ENCODE results near the gene MEGF11. TPM values are rescaled to one million over a fixed set of nuclear protein-coding genes. Genes with fewer than 3 reads are reported as not detected.

The MEGF11 gene
- total RNA-seq, 1 donor from 2014 or later, result under 0.01 TPM

GRCh38 chr15:65867244-65867643 is 386.3 kb downstream of the MEGF11 start:
- no peak for DNase-seq (ENCODE audit: low read depth in 2 of 2)

DNA sequence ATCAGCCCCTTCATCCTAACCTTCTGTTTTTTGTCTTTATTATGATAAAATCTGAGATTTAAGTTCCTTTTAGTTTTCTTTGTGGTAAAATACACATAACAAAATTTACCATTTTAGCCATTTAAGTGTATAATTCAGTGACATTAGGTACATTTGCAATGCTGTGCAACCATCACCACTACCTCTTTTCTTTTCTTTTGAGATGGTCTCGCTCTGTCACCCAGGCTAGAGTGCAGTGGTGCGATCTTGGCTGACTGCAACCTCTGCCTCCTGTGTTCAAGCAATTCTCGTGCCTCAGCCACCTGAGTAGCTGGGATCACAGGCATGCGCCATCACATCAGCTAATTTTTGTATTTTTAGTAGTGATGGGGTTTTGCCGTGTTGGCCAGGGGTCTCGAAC is 390.4 kb downstream of the MEGF11 start:
- no peak for DNase-seq (ENCODE audit: low read depth in 2 of 2)

DNA sequence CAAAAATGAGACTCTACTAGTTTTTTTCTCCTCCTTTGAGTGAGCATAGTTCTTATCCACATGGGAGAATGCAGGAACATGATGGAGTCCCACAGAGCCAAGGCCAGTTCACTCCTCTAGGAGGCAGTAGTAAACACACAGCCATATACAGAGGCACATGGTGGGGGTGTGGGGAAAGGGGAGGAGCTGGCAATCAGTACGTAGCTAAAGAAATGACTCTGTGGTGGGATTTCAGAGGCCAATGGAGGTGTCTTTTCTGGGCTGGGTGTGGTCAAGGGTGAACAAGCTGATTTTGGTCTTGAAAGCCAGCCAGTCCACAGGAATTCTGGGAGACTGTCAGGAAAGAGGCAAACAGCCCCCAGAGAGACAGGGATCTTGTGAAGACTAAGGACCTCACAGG is 390.9 kb downstream of the MEGF11 start:
- DNase-seq (ENCODE audit: low read depth in 2 of 2), result peak; percentile 70 to 74

- no peak for DNase-seq (ENCODE audit: low read depth in 2 of 2)
These were observed 395.7 kb downstream of the MEGF11 start for GRCh38 chr15:65857718-65858402.

- peak; percentile 61 to 74 for DNase-seq (ENCODE audit: low read depth in 2 of 2)
These were observed 396.6 kb downstream of the MEGF11 start for GRCh38 chr15:65856821-65857455.

DNA sequence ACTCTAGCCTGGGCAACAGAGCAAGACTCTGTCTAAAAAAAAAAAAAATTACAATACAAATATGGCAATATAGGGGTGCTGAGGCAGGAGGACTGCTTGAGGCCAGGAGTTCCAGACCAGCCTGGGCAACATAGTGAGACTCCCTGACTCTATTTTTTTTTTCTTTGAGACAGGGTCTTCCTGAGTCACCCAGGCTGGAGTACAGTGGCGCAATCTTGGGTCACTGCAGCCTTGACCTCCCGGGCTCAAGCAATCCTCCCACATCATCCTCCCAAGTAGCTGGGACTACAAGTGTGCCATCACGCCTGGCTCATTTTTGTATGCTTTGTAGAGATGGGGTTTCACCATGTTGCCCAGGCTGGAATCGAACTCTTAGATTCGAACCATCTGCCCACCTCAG is 401.6 kb downstream of the MEGF11 start:
- no peak for DNase-seq (ENCODE audit: low read depth in 2 of 2)

DNA sequence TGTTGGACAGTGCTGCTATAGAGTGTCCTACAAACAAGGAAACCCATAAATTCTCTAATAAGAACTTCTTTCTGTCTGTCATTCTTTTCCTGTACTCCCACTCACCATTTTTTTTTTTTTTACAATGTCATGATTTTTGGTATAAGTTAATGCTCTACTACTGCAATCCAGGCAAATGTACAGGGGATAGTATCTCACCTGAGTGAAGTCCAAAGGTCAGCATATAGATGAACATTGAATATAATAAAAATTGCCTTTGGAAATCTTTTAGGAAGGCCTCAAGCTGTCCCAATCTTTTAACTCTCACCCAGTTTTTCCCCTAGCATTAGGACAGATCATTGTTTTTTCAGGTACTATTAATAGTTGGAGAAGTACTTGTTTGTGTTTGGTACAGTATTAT is 405.6 kb downstream of the MEGF11 start:
- no peak for DNase-seq (ENCODE audit: low read depth in 2 of 2)

DNA sequence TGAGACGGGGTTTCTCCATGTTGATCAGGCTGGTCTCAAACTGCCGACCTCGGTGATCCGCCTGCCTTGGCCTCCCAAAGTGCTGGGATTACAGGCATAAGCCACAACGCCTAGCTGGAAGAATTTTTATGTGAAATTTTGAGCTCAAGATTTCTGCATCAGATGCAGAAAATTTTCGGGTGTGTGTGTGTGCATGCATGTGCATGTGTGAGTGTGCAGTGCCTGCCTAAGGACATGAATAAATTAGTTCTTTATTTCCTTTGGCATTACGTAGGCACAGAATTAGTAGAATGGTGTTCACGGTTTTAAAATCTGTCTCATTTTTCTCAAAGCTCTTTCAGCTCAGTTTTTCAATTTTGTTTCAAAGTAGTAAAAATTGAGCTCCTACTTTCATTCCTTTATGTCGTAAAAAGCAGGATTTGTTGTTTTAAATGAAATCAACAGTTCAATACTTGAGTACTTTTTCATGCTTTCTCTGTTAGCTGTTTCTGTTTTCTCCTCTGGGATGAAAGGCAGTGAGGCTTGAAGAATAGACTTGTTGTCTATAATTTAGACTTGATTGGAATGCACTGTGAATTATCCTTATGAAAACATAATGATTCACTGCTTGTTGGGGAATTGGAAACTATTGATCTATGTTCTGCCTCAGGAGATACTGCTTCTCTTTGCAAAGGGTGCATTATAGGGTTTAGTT is 407.6 kb downstream of the MEGF11 start:
- DNase-seq (ENCODE audit: low read depth in 2 of 2), result no peak

Other genes with a start within 250 kb of the MEGF11 start
- 16.1 and 17.9 TPM in 2 replicates for gene DIS3L, start 39.8 kb upstream of the MEGF11 start, total RNA-seq
- gene TIPIN, start 102.9 kb upstream of the MEGF11 start, total RNA-seq, result 4.8 and 5.0 TPM in 2 replicates
- 25.1 and 33.5 TPM in 2 replicates for gene MAP2K1, start 133.2 kb upstream of the MEGF11 start, total RNA-seq
- 17.7 and 21.0 TPM in 2 replicates for gene SNAPC5, start 244.0 kb upstream of the MEGF11 start, total RNA-seq